Type B pancreatic cell (in vitro differentiated cells): ENCODE measurements around the gene GPR180. TPM values are rescaled to one million over a fixed set of nuclear protein-coding genes. Genes with fewer than 3 reads are reported as not detected.
A peak's percentile ranks its signal among the peaks of the same experiment; 100 is the strongest.

Experiments used
- DNase-seq: peaks from one replicate; pipeline ENCODE4 v3.0.0; 2021; ENCODE audit warnings: mixed read lengths; ENCODE audit not compliant: unreplicated experiment; ENCODE audit errors: extremely low spot score
- H3K27ac Mint-ChIP-seq: 2 replicates; pipeline ENCODE4 v1.8.0; 2021; ENCODE audit warnings: mild to moderate bottlenecking, mixed read lengths
- H3K27me3 Mint-ChIP-seq: 2 replicates; pipeline ENCODE4 v1.8.0; 2021; ENCODE audit warnings: mixed read lengths
- H3K36me3 Mint-ChIP-seq: 2 replicates; pipeline ENCODE4 v1.8.0; 2021; ENCODE audit warnings: mixed read lengths
- H3K4me1 Mint-ChIP-seq: one replicate; pipeline ENCODE4 v1.8.0; 2021; ENCODE audit warnings: mixed read lengths; ENCODE audit not compliant: unreplicated experiment
- H3K4me3 Mint-ChIP-seq: 2 replicates; pipeline ENCODE4 v1.8.0; 2021; ENCODE audit warnings: mild to moderate bottlenecking, mixed read lengths
- H3K9me3 Mint-ChIP-seq: 2 replicates; pipeline ENCODE4 v1.8.0; 2021; ENCODE audit warnings: mixed read lengths
- CTCF ChIP-seq: fragments of 200-600 bp; sonication (generic); conservative IDR thresholded peaks from 2 replicates; pipeline ENCODE4 v1.5.0; 2021; ENCODE audit warnings: antibody characterized with exemption, mild to moderate bottlenecking
- total RNA-seq: library from RNA; stranded (reverse); gene quantifications from 2 replicates; pipeline ENCODE4 v1.2.1, GENCODE V29; 2021; ENCODE audit warnings: low replicate concordance

The GPR180 gene
- total RNA-seq, 1 donor from 2014 or later, result 6.6 TPM

GRCh38 chr13:94586371-94586770 is 15.3 kb upstream of the GPR180 start:
- Mint-ChIP-seq H3K36me3 (peaks cover 49% of the 10 kb centered on the region), H3K9me3 (no peaks in the 10 kb centered on the region), H3K4me3 (no peak overlapping the region), H3K27ac (no peak overlapping the region), H3K27me3 (no peaks in the 10 kb centered on the region), H3K4me1 (no peaks in the 10 kb centered on the region)
- TF ChIP-seq CTCF, result no peak
- no peak for DNase-seq

GRCh38 chr13:94588541-94588940 is 13.1 kb upstream of the GPR180 start:
- no peaks in the 10 kb centered on the region for H3K27me3 Mint-ChIP-seq
- DNase-seq, result no peak
- peaks cover 40% of the 10 kb centered on the region for H3K36me3 Mint-ChIP-seq
- H3K27ac Mint-ChIP-seq, result no peak overlapping the region
- H3K9me3 Mint-ChIP-seq, result no peaks in the 10 kb centered on the region
- TF ChIP-seq CTCF, result no peak
- H3K4me1 Mint-ChIP-seq, result no peaks in the 10 kb centered on the region
- H3K4me3 Mint-ChIP-seq, result no peak overlapping the region

- Mint-ChIP-seq H3K4me1 (peaks cover 16% of the 10 kb centered on the region), H3K4me3 (no peak overlapping the region), H3K9me3 (no peaks in the 10 kb centered on the region), H3K27me3 (no peaks in the 10 kb centered on the region), H3K27ac (no peak overlapping the region), H3K36me3 (peaks cover 31% of the 10 kb centered on the region)
- no peak for DNase-seq
- TF ChIP-seq CTCF, result no peak
These were observed 10.9 kb upstream of the GPR180 start for GRCh38 chr13:94590744-94591143.

- Mint-ChIP-seq H3K27ac (peak overlapping the region; percentile 84), H3K9me3 (peaks cover 4% of the 10 kb centered on the region), H3K27me3 (no peaks in the 10 kb centered on the region), H3K36me3 (peaks cover 13% of the 10 kb centered on the region), H3K4me1 (peaks cover 19% of the 10 kb centered on the region), H3K4me3 (peak overlapping the region; percentile 91)
- no peak for TF ChIP-seq CTCF
- DNase-seq, result no peak
These were observed 6.4 kb upstream of the GPR180 start for GRCh38 chr13:94595001-94595949.

GRCh38 chr13:94595950-94596574 is 5.6 kb upstream of the GPR180 start, which contains the start of gene TGDS:
Gene TGDS (minus strand): TSS chr13:94596152. CDS start chr13:94596136, 16 bp downstream.
- Mint-ChIP-seq H3K4me1 (peaks cover 19% of the 10 kb centered on the region), H3K27me3 (no peaks in the 10 kb centered on the region), H3K4me3 (peak within 1 kb of the TSS; percentile 91), H3K36me3 (peaks cover 8% of the 10 kb centered on the region), H3K9me3 (peaks cover 9% of the 10 kb centered on the region), H3K27ac (peak within 1 kb of the TSS; percentile 84)
- peak; percentile 86 for DNase-seq
- peak; percentile 35 for TF ChIP-seq CTCF
